ENCODE measurements around the gene PTGFR.

DNA sequence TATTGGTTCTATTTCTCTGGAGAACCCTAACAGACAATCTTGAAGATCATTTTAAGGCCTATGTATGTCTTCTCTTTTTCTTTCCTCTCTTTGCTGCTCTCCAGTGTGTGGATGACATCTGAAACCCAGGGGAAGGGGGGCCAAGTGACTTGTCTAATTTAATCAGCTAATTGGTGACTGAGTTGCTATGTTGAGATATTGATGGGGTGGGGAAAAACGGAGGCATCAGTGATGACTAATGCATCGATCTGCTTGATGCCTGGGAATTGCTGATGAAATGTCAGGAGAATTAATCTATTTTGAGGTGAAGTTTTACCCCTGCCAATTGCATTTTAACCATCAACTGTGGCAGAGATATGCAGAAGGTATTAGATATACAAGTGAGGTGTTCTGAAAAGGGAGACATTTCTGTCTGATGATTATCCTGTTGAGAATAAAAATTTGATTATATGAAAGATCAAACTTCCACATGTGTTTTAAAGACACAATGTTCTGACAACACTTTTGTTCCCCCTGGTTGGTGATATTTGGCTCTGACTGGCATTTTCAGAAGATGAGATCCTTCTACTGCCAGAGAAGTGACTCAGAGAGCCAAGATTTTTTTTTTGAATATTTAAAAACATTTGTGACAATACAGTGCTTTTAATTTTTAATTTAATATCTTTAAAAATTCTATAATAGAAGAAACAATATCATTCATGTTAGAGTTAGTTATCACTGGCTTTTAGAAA is 18.7 kb upstream of the PTGFR start:
- TF ChIP-seq CTCF (conservative IDR thresholded peaks at IDR 0.05; ENCODE audit: low read length), result no peak
- TF ChIP-seq EZH2phosphoT487 (IDR thresholded peaks at IDR 0.05; ENCODE audit: borderline replicate concordance), result no peak

All from Loucy (cell line).